ENCODE measurements around the gene TNIP1. TPM values are rescaled to one million over a fixed set of nuclear protein-coding genes. Genes with fewer than 3 reads are reported as not detected.
A peak's percentile ranks its signal among the peaks of the same experiment; 100 is the strongest.

TNIP1 gene
- total RNA-seq, 1 donor from 2014 or later: 54.6 TPM

DNA sequence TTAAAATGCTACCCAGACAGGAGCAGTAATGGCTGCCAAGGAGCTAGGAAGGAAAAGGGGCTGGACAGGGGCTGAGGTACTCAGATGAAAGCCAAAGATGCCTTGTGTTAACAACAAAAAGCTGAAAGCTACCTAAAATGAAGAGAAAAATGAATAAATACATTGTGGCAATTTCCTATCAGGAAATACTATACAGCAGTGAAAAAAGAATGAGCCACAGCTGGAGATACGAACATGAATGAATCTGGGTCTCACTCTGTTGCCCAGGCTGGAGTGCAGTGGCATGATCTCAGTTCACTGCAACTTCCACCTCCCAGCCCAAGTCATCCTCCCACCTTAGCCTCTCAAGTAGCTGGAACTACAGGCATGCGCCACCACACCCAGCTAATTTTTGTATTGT is 6.3 kb downstream of the TNIP1 start:
- no peaks in the 10 kb centered on the region for H3K9me3 ChIP-seq
- H3K27me3 ChIP-seq: no peaks in the 10 kb centered on the region
- peaks cover 10 to 26% of the 10 kb centered on the region in 2 donors for H3K4me1 ChIP-seq
- no peak for DNase-seq (ENCODE audit: low spot score in 2 of 2)
- no peak overlapping the region for H3K4me3 ChIP-seq
- no peaks in the 10 kb centered on the region for H3K36me3 ChIP-seq
- TF ChIP-seq, protein P1, sequence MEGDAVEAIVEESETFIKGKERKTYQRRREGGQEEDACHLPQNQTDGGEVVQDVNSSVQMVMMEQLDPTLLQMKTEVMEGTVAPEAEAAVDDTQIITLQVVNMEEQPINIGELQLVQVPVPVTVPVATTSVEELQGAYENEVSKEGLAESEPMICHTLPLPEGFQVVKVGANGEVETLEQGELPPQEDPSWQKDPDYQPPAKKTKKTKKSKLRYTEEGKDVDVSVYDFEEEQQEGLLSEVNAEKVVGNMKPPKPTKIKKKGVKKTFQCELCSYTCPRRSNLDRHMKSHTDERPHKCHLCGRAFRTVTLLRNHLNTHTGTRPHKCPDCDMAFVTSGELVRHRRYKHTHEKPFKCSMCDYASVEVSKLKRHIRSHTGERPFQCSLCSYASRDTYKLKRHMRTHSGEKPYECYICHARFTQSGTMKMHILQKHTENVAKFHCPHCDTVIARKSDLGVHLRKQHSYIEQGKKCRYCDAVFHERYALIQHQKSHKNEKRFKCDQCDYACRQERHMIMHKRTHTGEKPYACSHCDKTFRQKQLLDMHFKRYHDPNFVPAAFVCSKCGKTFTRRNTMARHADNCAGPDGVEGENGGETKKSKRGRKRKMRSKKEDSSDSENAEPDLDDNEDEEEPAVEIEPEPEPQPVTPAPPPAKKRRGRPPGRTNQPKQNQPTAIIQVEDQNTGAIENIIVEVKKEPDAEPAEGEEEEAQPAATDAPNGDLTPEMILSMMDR (IDR thresholded peaks at IDR 0.05): no peak
- intact Hi-C loops (cut with DNase I): no loop called here
- no peak overlapping the region for H3K27ac ChIP-seq

DNA sequence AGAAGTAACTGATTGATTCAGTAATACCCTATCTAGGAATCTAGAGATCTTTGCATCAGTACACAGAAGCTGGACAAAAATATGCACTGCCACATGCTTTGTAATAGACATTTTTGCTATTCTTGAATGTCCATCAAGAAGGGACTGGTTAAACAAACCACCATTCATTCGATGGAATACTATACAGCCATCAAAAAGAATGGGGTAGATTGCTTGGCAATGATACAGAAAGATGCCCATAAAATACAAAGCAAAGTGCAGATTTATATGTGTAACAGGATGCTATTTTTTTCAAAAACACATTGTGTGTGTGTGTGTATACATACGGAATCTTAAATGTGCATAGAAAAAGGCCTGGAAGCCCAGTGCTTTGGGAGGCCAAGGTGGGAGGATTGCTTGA is 7.6 kb downstream of the TNIP1 start:
- no peak for DNase-seq (ENCODE audit: low spot score in 2 of 2)
- peak overlapping the region; percentile 64 to 67 for H3K27ac ChIP-seq
- intact Hi-C loops (cut with DNase I): no loop called here
- no peaks in the 10 kb centered on the region for H3K36me3 ChIP-seq
- no peaks in the 10 kb centered on the region for H3K9me3 ChIP-seq
- no peak overlapping the region for H3K4me3 ChIP-seq
- peaks cover 12 to 30% of the 10 kb centered on the region in 2 donors for H3K4me1 ChIP-seq
- no peaks in the 10 kb centered on the region for H3K27me3 ChIP-seq
- TF ChIP-seq, protein P1 (IDR thresholded peaks at IDR 0.05): no peak

DNA sequence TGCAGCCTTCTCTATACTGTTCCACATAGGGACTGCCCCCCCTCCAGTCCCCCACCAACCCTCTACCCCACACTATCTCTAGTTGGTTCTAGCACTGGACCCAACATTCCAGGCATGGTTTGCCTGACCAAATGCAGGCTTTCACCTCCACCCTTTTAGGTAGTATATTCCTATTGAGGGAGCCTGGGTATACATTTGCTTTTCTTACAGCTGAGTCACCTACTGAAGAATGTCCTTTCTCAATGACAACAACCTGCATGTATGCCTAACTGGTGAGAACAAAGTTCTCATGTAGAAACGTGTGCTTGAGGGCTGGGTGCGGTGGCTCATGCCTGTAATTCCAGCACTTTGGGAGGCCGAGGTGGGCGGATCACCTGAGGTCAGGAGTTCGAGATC is 8.2 kb downstream of the TNIP1 start:
- DNase-seq (ENCODE audit: low spot score in 2 of 2): no peak
- Histone ChIP-seq H3K9me3 (no peaks in the 10 kb centered on the region), H3K27ac (peak overlapping the region; percentile 64 to 67), H3K27me3 (no peaks in the 10 kb centered on the region), H3K4me3 (no peak overlapping the region), H3K36me3 (no peaks in the 10 kb centered on the region), H3K4me1 (peaks cover 13 to 33% of the 10 kb centered on the region in 2 donors)
- intact Hi-C loops (cut with DNase I): no loop called here
- TF ChIP-seq, protein P1 (IDR thresholded peaks at IDR 0.05): no peak

DNA sequence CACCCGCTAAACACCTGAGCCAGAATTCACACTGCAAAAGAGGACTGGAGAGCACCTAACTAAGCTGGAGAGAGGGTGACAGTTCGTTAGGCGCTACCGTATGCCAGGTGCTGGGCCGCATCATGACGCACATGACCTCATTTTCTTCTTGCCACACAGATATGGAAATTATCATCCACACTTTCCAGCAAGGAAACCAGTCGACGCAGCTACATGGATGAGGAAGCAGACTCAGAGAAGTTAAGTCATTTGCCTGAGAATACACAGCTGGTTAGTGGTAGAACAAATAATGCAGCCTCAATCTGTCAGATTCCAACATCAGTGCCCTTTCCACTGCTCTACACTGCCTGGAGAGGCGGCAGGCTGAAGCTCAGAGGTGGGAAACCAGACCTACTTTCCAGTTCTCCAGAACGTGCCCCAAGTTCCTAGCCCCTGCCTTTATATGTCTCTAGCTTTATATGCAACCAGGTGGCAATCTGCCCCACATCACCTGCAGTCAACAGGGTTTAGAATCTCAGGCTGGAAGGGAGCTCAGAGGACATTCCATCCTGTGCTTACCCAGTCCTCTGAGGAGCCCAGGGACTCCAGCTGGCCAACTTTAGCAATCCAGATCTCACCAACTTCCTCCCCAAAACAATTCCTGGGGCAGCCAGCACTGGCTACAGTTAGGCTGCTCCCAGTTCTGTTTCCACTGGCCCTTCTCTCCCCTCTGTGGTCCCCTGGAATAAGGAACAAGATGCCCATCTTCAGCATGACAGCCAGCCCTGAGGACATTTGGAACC is 8.8 kb downstream of the TNIP1 start:
- intact Hi-C loops (cut with DNase I): no loop called here
- TF ChIP-seq, protein P1 (IDR thresholded peaks at IDR 0.05): no peak
- peak overlapping the region; percentile 64 to 67 for H3K27ac ChIP-seq

DNA sequence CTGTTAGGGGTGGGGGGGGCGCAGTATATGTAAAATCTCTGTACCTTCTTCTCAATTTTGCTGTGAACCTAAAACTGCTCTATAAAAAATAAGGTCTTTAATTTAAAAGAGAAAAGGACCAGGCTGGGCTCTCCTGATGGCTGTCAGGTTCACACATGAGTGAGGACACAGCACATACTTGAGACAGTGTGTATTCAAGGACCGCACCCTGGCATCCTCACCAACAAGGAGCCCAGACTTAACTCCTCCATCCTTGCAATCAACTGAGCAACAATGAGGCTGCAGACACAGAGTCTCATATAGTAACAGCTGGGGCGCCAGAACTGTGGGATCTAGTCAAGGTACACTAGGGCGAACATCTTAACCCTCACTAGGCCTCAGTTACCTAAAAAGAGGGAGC is 9.8 kb downstream of the TNIP1 start:
- peaks cover 13 to 34% of the 10 kb centered on the region in 2 donors for H3K4me1 ChIP-seq
- no peak overlapping the region for H3K4me3 ChIP-seq

More for the DNA sequence above, 8.8 kb downstream of the TNIP1 start:
- H3K9me3 ChIP-seq: no peaks in the 10 kb centered on the region
- H3K36me3 ChIP-seq: peaks cover 0 to 3% of the 10 kb centered on the region in 2 donors
- peaks cover 13 to 34% of the 10 kb centered on the region in 2 donors for H3K4me1 ChIP-seq
- no peak overlapping the region for H3K4me3 ChIP-seq
- no peaks in the 10 kb centered on the region for H3K27me3 ChIP-seq
- no peak for DNase-seq (ENCODE audit: low spot score in 2 of 2)

More for the DNA sequence above, 9.8 kb downstream of the TNIP1 start:
- intact Hi-C loops (cut with DNase I): no loop called here
- H3K36me3 ChIP-seq: peaks cover 0 to 5% of the 10 kb centered on the region in 2 donors
- no peaks in the 10 kb centered on the region for H3K27me3 ChIP-seq
- no peaks in the 10 kb centered on the region for H3K9me3 ChIP-seq
- H3K27ac ChIP-seq: peak overlapping the region in 1 of 2 donors; percentile 67
- DNase-seq (ENCODE audit: low spot score in 2 of 2): no peak
- TF ChIP-seq, protein P1 (IDR thresholded peaks at IDR 0.05): no peak
